ENCODE results near the gene CCDC142. TPM values are rescaled to one million over a fixed set of nuclear protein-coding genes. Genes with fewer than 3 reads are reported as not detected.

Gene CCDC142
- total and polyA plus RNA-seq, 4 donors = 5.5 to 25.5 (median 13.0) TPM

DNA sequence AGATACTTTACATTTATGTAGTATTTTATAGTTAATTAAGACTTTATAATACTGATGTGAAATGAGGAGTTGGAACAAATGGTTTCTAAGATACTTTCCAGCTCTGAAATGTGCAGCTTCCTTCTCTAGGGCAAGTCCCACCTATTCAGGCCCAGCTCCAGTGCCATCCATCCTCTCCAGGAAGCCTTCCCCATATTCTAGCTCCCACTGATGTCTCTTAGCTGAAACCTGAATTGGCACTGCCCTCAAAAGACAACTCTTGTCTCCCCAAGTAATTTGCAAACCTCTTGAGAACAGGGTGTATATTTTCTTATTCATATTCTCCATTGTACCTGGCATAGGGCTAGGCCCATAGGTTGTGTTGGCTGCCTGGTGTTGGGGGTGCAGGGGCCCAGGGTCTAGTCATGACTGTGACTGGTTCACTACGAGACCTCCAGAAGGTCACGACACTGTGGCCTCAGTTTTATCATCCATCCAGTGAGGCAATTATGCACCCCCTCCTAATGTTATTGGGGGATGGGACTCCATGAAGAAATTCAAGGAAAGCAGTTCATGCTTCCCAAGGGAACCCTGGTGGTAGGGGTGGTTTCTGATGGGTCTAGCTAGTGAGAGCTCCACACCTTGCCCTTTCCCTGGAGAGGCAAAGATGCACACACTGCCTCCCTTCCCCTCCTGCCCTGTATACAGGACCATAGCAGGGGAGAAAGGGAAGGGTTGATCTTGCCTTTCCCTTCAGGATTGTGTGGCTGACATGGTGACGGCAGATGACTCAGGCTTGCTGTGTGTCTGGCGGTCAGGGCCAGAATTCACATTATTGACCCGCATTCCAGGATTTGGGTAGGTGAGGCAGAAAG lies 58.4 kb downstream of the CCDC142 start:
- no peak overlapping the region for H3K9ac ChIP-seq (ENCODE audit: insufficient read depth in 1 of 2, low read length in 2 of 2)

More for the DNA sequence above, 58.4 kb downstream of the CCDC142 start:
- WGBS, 2 donors = 85 to 90% methylated on average over 5 of the region's 5 CpGs
- no peak for ATAC-seq (ENCODE audit: insufficient read depth, low FRiP score)
- Histone ChIP-seq H3K27me3 (ENCODE audit: control insufficient read depth in 3 of 3, insufficient read depth in 3 of 3, low read length in 2 of 3) (no peaks in the 10 kb centered on the region), H3K4me1 (ENCODE audit: control insufficient read depth in 5 of 5, insufficient read depth in 5 of 5, low read length in 5 of 5) (peaks cover 0 to 4% (median 0%) of the 10 kb centered on the region in 5 donors), H3K4me3 (no peak overlapping the region), H3K9me3 (ENCODE audit: control insufficient read depth in 4 of 4, insufficient read depth in 3 of 4, low read length in 3 of 4) (no peaks in the 10 kb centered on the region), H3K27ac (ENCODE audit: low read depth in 1 of 2, low read length in 1 of 2) (no peak overlapping the region), H3K36me3 (ENCODE audit: control insufficient read depth in 4 of 4, insufficient read depth in 4 of 4, low read length in 4 of 4) (peaks cover 4 to 24% (median 15%) of the 10 kb centered on the region in 4 donors)
- no peak for DNase-seq
- TF ChIP-seq, protein P1, sequence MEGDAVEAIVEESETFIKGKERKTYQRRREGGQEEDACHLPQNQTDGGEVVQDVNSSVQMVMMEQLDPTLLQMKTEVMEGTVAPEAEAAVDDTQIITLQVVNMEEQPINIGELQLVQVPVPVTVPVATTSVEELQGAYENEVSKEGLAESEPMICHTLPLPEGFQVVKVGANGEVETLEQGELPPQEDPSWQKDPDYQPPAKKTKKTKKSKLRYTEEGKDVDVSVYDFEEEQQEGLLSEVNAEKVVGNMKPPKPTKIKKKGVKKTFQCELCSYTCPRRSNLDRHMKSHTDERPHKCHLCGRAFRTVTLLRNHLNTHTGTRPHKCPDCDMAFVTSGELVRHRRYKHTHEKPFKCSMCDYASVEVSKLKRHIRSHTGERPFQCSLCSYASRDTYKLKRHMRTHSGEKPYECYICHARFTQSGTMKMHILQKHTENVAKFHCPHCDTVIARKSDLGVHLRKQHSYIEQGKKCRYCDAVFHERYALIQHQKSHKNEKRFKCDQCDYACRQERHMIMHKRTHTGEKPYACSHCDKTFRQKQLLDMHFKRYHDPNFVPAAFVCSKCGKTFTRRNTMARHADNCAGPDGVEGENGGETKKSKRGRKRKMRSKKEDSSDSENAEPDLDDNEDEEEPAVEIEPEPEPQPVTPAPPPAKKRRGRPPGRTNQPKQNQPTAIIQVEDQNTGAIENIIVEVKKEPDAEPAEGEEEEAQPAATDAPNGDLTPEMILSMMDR (IDR thresholded peaks at IDR 0.05; ENCODE audit: control extremely low read depth, extremely low read depth) = no peak

Other genes with a start within 250 kb of the CCDC142 start
- gene SLC4A5, start 139.6 kb downstream of the CCDC142 start, total RNA-seq = 1 to 10 TPM; 5.2 to 9.6 TPM
- 1 to 10 TPM in 1 of 2 donors, under 1 TPM in 1; 0.85 to 2.5 TPM for gene SLC4A5, start 139.6 kb downstream of the CCDC142 start, polyA plus RNA-seq
- gene DCTN1, start 102.7 kb downstream of the CCDC142 start, total RNA-seq = 100 to 1,000 TPM in 1 of 2 donors, 10 to 100 TPM in 1; 98.4 to 142 TPM
- 100 to 1,000 TPM in 1 of 2 donors, 10 to 100 TPM in 1; 69.9 to 110 TPM for gene DCTN1, start 102.7 kb downstream of the CCDC142 start, polyA plus RNA-seq
- gene C2orf81, start 61.4 kb downstream of the CCDC142 start, total RNA-seq = 10 to 100 TPM in 1 of 2 donors, 1 to 10 TPM in 1; 3.4 to 16.9 TPM
- gene C2orf81, start 61.4 kb downstream of the CCDC142 start, polyA plus RNA-seq = 1 to 10 TPM; 7.3 TPM
- 10 to 100 TPM; 36.1 to 42.3 TPM for gene WDR54, start 61.3 kb downstream of the CCDC142 start, total RNA-seq
- gene WDR54, start 61.3 kb downstream of the CCDC142 start, polyA plus RNA-seq = 10 to 100 TPM; 15.4 to 27.9 TPM
- gene RTKN, start 41.1 kb downstream of the CCDC142 start, total RNA-seq = 10 to 100 TPM; 37.5 to 46.0 TPM
- gene RTKN, start 41.1 kb downstream of the CCDC142 start, polyA plus RNA-seq = 10 to 100 TPM; 21.9 to 23.7 TPM
- 10 to 100 TPM; 22.7 to 40.7 TPM for gene INO80B, start 27.9 kb downstream of the CCDC142 start, total RNA-seq
- 10 to 100 TPM; 33.1 to 72.3 TPM for gene INO80B, start 27.9 kb downstream of the CCDC142 start, polyA plus RNA-seq
- gene WBP1, start 24.6 kb downstream of the CCDC142 start, total RNA-seq = 10 to 100 TPM; 39.5 to 65.0 TPM
- gene WBP1, start 24.6 kb downstream of the CCDC142 start, polyA plus RNA-seq = 10 to 100 TPM; 55.9 to 56.7 TPM
- 10 to 100 TPM; 37.5 to 72.0 TPM for gene MOGS, start 17.6 kb downstream of the CCDC142 start, total RNA-seq
- 10 to 100 TPM; 35.4 to 53.5 TPM for gene MOGS, start 17.6 kb downstream of the CCDC142 start, polyA plus RNA-seq
- 100 to 1,000 TPM in 1 of 2 donors, 10 to 100 TPM in 1; 23.3 to 106 TPM for gene MRPL53, start 10.3 kb downstream of the CCDC142 start, total RNA-seq
- 10 to 100 TPM; 70.6 to 70.9 TPM for gene MRPL53, start 10.3 kb downstream of the CCDC142 start, polyA plus RNA-seq
- 10 to 100 TPM; 20.9 to 23.7 TPM for gene TTC31, start 83 bp upstream of the CCDC142 start, total RNA-seq
- gene TTC31, start 83 bp upstream of the CCDC142 start, polyA plus RNA-seq = 10 to 100 TPM; 13.7 to 19.2 TPM
- gene LBX2, start 16.6 kb upstream of the CCDC142 start, total RNA-seq = 1 to 10 TPM in 1 of 2 donors, under 1 TPM in 1; 0.63 to 1.9 TPM
- gene LBX2, start 16.6 kb upstream of the CCDC142 start, polyA plus RNA-seq = 1 to 10 TPM in 1 of 2 donors, under 1 TPM in 1; 0.83 to 1.4 TPM
- gene PCGF1, start 24.7 kb upstream of the CCDC142 start, total RNA-seq = 10 to 100 TPM; 16.7 to 35.5 TPM
- gene PCGF1, start 24.7 kb upstream of the CCDC142 start, polyA plus RNA-seq = 10 to 100 TPM; 20.6 to 47.8 TPM
- not detected for gene TLX2, start 31.5 kb upstream of the CCDC142 start, total RNA-seq
- gene TLX2, start 31.5 kb upstream of the CCDC142 start, polyA plus RNA-seq = under 1 TPM in 1 of 2 donors, not detected in 1; 0.03 TPM
- gene DQX1, start 43.2 kb upstream of the CCDC142 start, total RNA-seq = under 1 TPM in 1 of 2 donors, not detected in 1; 0.34 TPM
- under 1 TPM; 0.12 to 0.17 TPM for gene DQX1, start 43.2 kb upstream of the CCDC142 start, polyA plus RNA-seq
- gene AUP1, start 46.7 kb upstream of the CCDC142 start, total RNA-seq = 100 to 1,000 TPM in 1 of 2 donors, 10 to 100 TPM in 1; 65.6 to 102 TPM
- gene AUP1, start 46.7 kb upstream of the CCDC142 start, polyA plus RNA-seq = 100 to 1,000 TPM; 156 to 185 TPM
- gene HTRA2, start 46.9 kb upstream of the CCDC142 start, total RNA-seq = 10 to 100 TPM; 26.6 to 32.4 TPM
- gene HTRA2, start 46.9 kb upstream of the CCDC142 start, polyA plus RNA-seq = 10 to 100 TPM; 30.7 to 42.1 TPM
- gene LOXL3, start 70.9 kb upstream of the CCDC142 start, total RNA-seq = 10 to 100 TPM in 1 of 2 donors, 1 to 10 TPM in 1; 5.9 to 11.1 TPM
- gene LOXL3, start 70.9 kb upstream of the CCDC142 start, polyA plus RNA-seq = 1 to 10 TPM; 2.9 to 7.3 TPM
- 10 to 100 TPM; 17.7 to 34.5 TPM for gene DOK1, start 71.7 kb upstream of the CCDC142 start, total RNA-seq
- gene DOK1, start 71.7 kb upstream of the CCDC142 start, polyA plus RNA-seq = 10 to 100 TPM; 18.6 to 37.3 TPM
- gene M1AP, start 165.3 kb upstream of the CCDC142 start, total RNA-seq = under 1 TPM; 0.83 to 0.94 TPM
- gene M1AP, start 165.3 kb upstream of the CCDC142 start, polyA plus RNA-seq = 1 to 10 TPM in 1 of 2 donors, under 1 TPM in 1; 0.77 to 1.2 TPM
- gene SEMA4F, start 171.2 kb upstream of the CCDC142 start, total RNA-seq = 1 to 10 TPM; 4.9 to 9.6 TPM
- 1 to 10 TPM; 3.0 to 3.4 TPM for gene SEMA4F, start 171.2 kb upstream of the CCDC142 start, polyA plus RNA-seq

All from lung (tissue), 12 donors.